OCI-LY3 (cell line): ENCODE data around the gene IAH1.

Source experiments
- CTCF ChIP-seq: fragments of 200-600, 300-600 bp; sonication (generic); IDR thresholded peaks from 2 replicates; pipeline ENCODE4 v1.5.1; 2014; ENCODE audit warnings: antibody characterized with exemption, low read length, low read depth
- EZH2phosphoT487 ChIP-seq: fragments of 200-600 bp; shearing (Covaris generic); IDR thresholded peaks from 2 replicates; pipeline ENCODE4 v1.6.1; 2018; ENCODE audit warnings: antibody characterized with exemption, mixed run types, low read depth

GRCh38 chr2:9471206-9471605 lies 3.1 kb upstream of the IAH1 start:
- no peak for TF ChIP-seq CTCF
- TF ChIP-seq EZH2phosphoT487 = no peak
